GM19467 (cell line): ENCODE measurements around the gene CFAP65.
A peak's percentile ranks its signal among the peaks of the same experiment; 100 is the strongest.

Experiments
- ATAC-seq: cut with Tn5 transposase; IDR thresholded peaks from one replicate; pipeline ENCODE4 v1.9.1; 2021; ENCODE audit warnings: mild to moderate bottlenecking, moderate library complexity; ENCODE audit not compliant: unreplicated experiment

CFAP65 gene

DNA sequence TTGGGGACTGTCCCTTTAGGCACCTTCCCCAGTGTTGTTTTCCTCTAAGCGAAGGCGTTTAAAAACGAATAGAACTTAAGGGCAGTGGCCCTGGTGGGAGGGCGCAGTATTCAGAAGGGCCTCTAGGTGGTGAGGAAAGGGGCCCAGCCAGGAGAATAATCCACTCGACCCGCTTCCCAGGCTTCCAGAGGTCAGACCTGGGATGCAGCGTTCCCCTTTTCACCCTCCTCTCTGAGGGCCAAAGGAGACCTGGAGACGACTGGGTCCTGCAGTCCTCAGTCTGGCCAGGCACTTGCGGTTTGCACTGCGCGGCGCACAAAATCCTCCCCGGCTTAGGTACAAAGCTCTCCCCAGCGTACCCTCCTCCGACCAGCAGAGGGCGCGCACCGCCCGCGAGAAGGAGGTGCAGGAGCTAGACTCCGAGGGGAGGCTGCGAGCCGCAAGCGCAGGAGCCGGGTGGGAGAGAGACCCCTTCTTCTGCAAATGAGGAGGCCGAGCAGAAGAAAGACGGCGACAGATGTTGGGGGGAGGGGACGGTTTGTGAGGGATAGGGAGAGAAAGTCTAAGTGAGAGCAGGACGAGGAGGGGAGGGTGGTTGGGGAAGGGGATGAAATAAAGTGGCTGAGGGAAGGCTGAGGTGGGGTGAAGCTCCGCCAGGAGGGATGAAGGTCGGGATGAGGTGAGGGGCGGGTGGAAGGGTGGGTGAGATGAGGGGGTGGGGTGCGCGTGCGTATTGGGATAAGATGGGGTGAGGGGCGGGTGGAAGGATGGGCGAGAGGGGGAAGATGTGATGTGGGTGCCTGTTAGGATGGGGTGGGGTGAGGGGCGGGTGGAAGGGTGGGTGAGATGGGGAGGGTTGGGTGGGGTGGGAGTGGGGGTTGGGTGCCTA lies 61.2 kb downstream of the CFAP65 start:
- peak; percentile 83 for ATAC-seq

DNA sequence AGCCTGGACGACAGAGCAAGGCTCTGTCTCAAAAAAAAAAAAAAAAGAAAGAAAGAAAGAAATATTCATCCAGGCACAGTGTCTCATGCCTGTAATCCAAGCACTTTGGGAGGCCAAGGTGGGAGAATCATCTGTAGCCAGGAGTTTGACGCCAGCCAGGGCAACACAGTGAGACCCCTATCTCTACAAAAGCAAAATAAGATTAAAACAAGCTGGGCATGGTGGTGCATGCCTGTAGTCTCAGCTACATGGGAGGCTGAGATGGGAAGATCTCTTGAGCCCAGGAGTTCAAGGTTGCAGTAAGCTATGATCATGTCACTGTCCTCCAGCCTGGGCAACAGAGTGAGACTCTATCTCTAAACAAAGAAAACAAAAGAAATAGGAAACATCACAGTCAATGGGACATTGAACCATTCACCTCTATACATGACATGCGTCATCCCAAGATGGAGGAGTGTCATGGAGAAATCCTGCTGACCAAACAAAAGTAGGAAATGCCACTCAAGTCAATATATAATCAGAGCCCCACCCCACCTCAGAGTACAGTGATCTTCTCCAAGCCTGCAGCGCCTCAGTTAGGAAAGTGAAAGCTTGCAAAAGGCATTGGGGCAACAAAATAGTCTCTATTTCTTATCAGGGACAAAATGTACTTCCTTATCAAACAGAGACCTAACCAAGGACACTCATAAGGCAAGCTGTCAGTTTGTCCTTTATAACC lies 66.1 kb downstream of the CFAP65 start:
- ATAC-seq, result no peak

DNA sequence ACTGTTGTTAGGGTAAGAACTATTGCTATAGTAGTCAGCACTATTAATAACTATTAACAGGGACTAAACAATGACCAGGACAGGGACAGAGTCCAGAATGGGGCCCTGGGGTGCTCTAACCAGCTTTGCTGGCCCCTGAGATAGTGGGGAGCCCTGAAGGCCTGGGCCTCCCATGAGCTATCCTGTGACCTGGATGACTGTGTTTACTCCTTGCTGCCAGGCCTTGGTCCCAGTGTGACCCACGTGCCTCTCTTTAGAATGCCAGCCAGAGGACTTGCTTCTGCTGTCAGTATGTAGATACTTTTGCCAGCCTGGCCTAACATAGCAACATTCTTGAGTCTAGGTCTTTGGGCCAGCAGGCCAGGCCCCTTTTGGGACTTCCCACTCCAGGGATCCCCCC lies 70.4 kb downstream of the CFAP65 start:
- no peak for ATAC-seq

DNA sequence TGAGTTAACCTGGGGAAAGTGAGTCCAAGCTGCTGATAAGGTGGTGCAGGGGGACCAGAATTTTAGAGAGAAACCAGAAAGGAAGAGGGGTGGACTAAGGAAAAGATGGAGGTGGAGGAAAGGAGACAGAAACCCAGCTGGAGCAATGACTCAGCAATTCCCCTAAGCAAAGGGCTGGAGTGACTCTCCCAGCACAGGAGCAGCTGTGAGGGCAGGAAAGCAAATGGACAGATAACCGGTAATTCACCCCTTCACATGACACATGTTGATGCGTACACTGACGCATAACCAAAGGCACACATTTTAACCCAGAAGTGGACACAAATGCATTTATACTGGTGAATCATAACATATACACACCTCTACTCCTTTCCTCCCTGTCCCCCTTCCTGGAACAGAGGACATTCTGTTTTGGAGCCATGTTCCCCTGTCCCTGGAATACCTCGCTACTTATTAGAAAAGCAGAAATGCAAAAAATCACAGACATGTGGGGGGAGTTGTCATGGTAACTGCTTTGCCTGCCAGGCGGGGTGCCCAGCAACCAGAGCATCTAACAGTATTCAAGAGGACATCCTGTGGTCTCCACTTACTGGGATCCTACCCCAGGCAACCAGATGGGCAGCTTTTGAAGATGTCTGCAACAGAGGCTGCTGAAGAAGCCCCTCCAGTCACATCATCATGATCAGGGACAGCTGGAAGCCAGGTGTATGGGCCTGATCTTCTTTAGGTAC lies 77.1 kb downstream of the CFAP65 start:
- no peak for ATAC-seq

DNA sequence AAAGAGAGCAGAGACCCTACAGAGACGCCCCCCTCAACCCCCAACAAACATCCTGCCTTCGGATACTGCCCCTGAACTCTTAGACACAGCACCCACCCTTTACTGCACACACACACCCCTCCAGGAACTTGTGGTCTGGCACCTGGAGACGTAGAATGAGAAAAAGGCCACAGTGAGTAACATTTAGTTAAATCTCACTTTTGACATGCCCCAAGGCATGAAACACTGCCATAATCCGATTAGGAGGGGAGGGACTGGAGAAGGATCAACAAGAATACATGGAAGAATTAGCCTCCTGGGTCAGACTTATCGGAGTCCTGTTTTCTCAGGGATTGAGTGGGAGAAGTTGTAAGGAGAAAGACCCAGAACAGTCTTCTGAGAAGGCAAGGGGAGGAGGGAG lies 77.7 kb downstream of the CFAP65 start:
- no peak for ATAC-seq

DNA sequence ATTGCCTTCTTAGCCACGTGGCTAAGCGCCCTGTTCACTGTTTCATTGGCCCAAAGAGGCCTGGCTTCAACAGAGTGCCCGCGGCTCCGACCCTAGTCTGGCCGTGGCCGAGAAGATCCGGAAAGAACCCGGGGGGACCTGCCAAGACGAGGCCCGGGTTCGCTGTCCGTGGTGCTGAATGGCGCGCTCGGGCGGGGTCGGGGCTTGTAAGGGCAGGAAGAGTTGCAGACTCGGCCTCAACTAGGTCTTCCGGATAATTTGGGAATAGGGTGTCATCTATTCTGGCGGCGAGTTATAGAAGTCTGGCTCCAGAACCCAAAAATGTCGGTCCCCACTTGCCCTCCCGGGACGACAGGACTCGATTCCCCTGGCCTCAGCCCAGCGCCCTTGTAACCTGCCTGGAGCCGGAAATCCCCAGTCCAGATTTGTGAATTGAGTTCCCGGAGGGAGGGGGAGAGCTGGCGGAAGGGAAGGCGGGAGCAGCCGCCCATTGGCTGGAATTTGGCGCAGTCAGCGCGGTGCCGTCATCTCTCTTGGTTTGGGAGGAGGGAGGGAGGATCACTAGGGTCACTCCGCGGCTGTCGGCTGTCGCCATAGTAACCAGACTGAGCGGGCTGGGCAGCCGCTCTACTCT lies 78.3 kb downstream of the CFAP65 start:
- no peak for ATAC-seq

DNA sequence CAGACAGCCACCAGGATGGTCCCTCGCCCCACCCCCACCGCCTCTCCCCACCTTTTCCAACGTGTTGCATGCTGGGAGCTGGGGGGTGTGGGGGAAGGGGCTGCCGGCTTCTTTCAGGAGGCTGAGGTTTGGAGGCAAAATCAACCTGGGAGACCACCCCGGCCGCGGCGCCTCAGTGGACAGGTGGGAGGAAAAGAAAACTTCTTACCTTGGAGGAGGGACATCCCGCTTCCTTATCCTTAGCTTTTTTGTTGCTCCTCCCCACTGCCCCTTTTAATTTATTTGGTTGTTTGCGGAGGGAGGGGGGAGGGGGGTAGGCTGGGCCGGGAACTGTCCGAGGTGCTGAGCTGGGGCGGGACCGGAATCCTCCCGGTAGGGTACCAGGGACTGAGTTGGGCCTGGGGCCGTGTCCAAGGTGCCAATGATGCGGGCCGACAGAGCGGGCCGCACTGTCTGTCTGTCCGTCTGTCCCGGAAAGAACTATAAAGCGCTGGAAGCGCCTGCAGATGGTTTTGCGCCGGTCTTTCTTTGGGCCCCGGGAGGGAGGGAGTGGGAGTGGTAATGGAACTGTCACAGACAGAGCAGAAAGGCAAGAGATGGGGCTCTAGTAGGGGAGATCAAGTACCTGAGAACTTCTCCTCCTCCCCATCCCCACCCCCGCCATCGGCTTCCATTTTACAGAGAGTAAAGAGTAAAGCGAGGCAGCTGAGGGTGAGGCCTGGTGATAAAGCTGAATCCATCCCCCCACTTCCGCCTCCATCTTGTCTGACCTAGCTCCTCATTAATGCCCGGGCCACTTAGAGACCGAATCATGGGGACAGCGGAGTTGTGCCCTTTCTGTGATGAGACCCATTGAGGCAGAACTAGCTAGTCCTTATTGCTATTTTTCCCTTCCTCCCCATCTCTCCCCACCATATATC lies 79.4 kb downstream of the CFAP65 start:
- ATAC-seq, result no peak

DNA sequence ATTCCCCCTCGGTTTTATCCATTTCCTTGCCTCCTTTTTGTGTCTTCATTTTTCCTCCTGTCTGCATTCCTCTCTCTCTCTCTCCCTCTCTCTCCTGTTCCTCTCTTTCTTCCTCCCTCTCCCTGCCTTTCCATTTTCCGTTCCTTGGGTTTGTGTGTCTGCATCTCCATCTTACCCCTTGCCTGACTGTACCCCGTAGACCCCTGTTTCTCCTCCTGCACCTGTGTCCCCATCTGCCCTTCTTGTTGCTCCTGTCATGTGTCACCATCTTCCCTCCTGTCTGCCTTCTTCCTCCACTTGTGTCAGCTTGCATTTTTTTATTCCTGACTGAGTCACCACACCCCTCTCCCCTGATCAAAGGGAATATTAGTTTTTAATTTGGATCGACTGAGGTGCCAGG lies 80.1 kb downstream of the CFAP65 start:
- ATAC-seq, result no peak

DNA sequence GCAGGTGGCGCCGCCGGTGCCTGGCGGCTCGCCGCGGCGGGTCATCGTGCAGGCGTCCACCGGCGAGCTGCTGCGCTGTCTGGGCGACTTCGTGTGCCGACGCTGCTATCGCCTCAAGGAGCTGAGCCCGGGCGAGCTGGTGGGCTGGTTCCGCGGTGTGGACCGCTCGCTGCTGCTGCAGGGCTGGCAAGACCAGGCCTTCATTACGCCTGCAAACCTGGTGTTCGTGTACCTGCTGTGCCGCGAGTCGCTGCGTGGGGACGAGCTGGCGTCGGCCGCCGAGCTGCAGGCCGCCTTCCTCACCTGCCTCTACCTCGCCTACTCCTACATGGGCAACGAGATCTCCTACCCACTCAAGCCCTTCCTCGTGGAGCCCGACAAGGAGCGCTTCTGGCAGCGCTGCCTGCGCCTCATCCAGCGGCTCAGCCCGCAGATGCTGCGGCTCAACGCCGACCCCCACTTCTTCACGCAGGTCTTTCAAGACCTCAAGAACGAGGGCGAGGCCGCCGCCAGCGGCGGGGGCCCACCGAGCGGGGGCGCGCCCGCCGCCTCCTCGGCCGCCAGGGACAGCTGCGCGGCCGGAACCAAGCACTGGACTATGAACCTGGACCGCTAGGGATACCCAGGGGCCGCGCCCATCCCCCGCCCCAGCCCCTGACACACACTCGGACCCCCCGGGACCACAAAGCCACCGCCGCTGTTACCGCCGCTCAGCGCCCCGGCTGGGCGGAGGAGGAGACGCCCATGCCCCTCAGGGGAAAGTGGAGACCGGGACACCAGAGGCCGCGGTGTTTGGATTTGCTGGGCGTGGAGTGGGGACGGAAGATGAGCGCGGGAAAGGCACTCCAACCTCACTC lies 80.8 kb downstream of the CFAP65 start:
- ATAC-seq, result no peak

DNA sequence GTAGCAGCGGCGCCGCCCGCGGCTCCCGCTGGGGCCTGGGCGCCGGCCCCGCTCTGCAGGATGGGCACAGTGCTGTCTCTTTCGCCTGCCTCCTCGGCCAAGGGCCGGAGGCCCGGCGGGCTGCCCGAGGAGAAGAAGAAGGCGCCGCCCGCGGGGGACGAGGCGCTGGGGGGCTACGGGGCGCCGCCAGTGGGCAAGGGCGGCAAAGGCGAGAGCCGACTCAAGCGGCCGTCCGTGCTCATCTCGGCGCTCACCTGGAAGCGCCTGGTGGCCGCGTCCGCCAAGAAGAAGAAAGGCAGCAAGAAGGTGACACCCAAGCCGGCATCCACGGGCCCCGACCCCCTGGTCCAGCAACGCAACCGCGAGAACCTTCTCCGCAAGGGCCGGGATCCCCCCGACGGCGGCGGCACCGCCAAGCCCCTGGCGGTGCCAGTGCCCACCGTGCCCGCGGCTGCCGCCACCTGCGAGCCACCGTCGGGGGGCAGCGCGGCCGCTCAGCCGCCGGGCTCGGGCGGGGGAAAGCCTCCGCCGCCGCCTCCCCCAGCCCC lies 81.5 kb downstream of the CFAP65 start:
- no peak for ATAC-seq

DNA sequence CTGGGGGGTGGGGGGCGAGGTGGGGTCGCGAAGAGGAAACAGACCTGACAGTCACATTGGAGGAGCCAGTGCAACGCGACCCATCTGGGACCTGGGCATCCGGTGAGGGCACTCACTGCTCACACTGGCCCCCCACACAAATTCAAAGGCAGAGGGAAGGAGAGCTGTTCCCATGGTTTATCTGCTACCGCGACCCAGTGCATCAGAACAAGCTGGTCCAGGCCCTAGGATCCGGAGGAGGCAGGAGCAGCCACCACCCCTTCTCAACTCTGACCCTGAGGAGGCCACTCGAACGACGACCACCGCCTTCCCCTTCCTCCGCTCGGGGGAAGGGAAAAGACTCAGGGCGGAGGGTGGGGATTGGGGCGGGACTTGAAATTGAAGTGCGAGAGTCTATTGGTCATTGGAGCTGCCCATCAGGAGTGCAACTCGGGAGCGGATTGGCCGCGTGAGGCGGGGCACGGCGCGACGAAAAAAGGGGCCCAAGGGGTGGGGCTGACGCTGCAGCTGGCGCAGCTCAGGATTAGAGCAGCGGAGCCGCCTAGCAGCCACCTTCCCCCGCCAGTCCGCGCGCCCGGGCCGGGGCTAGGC lies 82.1 kb downstream of the CFAP65 start, which contains the start of gene CDK5R2:
TSS of gene CDK5R2 (plus strand) at position 526 of the 591 bp plus-strand sequence. CDS start 155 bp downstream, outside the sequence.
- ATAC-seq, result peak; percentile 89

DNA sequence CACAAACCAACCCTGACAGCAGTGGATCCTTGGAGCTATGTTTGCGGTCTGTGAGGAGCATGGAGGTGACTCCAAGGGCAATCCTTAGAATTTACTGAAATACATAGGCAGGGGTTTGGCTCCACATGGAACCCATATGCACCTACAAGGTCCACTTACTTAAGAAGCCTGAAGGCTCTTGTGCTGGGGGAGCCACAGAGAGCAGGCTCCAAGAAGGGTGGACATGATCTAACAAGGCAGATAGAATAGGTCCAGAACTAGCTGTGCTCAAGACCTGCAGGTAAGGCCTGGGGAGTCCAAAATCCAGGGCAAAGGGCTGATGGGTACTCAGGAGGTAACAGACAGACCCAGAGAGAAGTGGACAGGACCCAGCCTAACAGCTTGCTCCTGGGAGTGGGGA lies 83.0 kb downstream of the CFAP65 start:
- no peak for ATAC-seq

DNA sequence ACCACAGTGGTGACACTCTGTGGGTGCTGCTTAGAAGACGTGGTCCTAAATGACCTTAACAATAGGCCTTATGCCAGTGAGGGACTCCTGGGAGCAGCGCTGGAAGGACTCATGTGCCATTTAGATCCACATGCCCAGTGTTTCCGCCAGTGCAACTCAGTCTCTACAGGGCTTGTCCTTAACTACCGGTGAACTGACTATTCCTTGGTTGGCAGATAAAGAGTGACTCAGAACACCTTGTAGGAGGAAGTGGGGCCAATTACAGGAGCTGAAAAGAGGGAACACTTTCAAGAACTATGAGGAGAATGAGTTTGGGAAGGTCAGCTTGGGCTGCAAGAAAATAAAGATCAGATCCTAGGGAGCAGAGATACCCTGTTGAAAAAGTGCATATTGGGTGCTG lies 83.6 kb downstream of the CFAP65 start:
- ATAC-seq, result no peak

DNA sequence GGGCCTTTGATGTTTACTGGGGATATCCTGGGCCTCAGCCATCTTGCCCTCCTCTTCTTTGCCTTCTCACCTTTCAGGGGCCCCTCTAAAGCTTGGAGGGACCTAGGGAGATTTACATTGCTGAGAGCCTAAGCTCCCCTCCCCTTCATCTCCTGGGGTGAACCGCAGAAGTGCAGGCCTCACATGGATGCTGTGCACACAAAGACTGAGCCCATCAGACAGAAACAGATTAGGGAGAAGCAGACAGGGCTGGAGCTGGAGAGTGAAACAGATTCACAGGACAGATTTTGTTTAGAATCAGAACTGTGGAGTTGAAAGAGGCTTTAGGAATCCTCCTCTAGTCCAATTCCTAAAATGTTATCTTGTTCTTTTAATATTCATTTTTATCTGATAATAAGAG lies 85.3 kb downstream of the CFAP65 start:
- ATAC-seq, result no peak

DNA sequence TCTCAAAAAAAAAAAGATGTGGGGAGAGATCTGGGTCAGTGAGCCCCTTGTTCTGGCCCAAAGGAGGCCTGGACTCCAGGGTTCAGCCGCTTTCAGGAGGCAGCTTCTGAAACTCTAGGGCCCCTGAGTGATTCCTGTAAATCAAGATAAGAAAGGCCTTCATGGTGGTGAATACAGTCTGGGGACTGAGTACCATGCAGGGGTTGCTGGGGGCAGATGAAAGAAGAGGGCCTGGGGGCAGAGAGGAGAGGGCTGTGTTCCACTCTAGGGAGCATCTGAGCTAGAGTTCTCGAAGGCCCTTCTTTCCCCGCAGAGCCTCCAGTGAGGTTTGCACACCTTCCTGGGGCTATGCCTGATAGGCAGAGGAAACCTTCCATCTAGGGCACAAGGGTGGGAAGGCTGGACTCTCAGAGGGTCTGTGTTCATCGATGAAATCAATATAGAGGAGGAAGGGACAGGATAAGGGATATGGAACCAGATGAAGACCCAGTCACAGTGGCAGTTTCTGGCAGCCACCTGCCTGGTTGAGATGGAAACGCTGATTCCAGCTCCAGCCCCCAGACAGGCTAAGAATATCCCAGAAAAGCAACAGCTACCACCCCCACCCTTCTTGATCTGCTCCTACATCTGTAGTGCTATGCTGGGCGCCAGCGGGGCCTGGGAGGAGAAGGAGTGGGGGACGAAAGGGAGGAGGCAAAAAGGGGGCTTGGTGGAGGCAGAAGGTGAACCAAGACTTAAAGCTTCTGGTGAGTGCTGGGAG lies 86.6 kb downstream of the CFAP65 start:
- no peak for ATAC-seq

DNA sequence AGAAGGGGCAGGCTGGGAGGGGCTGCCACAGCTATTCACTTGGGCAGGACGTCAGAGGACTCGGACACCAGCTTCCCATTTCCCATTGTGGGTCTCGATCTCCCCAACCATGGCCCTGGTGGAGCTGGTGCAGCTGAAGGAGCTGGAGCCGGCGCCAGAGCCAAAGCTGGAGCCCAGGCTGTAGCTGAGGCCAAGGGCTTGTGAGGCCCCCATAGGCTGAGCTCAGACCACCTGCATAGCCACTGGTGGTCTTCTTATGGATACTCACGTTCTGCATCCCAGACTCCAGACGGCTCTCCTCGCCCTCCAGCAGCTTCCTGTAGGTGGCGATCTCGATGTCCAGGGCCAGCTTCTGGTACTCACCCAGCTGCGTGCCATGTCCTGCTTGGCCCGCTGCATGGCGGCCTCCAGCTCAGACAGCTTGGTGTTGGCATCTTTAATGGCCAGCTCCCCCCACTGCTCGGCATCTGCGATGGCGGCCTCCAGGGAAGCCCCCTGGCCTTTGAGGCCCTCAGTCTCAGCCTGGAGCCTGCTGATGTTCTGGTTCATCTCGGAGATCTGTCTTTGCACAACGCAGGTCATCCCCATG lies 87.9 kb downstream of the CFAP65 start:
- ATAC-seq, result no peak
